Glomerular visceral epithelial cell (primary cell): ENCODE measurements around the gene LY9.

Experiments used
- DNase-seq: peaks from one replicate; pipeline ENCODE4 v3.0.0-alpha.2; 2016; ENCODE audit errors: extremely low spot score

Gene LY9

DNA sequence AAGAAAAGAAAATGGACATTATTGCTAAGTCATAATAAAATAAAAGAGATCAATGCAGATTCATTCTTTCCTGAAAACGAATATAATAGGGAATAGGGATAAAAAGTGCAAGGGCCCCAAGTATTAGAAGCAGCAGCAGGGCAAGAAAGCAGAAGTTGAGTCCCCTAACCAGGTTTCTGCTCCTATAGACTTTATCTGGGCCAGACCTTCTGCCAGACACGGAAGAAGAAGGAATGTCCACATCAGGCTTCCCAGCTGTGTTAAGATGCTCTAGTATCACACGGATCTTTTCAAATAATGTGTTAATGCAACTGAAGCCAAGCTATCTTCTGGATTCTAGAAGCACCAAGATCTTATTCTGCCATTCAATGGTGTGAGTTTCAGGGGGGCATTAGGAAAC is 39.8 kb downstream of the LY9 start:
- DNase-seq: no peak

DNA sequence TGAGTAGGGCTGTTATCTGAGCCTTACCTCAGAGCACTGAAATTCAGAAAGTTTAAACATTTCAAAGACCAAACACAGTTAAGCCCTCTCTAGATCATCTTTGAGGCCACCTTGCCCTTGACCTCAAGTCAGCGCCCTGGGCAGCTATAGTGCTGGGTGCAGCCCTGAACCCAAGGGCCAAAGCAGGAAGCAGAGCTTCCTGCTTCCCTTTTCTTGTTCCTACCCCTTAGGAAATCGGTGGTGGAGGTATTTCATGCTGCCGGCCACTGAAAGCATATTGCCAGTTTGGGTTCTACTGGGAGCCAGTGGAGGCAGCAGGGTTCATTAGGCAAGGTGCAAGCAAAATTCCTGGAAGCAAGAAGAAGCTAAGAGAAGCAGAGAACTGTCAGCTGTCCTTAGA is 40.6 kb downstream of the LY9 start:
- no peak for DNase-seq

DNA sequence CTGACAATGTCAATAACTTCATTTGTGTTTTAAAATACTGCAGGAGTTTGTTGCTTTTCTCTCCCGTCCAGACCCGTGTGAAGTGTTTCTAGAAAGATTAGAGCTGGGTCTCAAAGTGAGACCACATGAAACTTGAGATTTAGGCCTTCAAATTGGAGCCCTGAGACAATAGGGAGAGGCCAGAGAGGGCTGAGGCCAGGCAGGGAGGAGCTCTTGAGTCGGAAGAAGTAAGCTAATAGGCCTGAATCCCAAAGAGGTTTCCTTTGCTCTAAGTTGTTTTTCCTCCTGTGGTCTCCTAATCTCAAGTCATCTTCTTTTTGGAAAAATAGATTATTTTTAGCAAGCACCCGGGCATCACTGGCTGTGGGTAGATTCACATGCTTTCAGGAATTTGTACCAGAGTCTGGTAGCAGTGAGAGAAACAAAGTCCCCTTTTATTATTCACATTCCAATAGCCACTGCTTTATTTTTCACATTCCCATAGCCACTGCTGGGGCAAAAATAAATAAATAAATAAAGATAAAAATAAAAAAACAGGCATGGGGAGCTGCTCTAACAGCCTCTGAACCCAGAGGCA is 41.1 kb downstream of the LY9 start:
- no peak for DNase-seq

DNA sequence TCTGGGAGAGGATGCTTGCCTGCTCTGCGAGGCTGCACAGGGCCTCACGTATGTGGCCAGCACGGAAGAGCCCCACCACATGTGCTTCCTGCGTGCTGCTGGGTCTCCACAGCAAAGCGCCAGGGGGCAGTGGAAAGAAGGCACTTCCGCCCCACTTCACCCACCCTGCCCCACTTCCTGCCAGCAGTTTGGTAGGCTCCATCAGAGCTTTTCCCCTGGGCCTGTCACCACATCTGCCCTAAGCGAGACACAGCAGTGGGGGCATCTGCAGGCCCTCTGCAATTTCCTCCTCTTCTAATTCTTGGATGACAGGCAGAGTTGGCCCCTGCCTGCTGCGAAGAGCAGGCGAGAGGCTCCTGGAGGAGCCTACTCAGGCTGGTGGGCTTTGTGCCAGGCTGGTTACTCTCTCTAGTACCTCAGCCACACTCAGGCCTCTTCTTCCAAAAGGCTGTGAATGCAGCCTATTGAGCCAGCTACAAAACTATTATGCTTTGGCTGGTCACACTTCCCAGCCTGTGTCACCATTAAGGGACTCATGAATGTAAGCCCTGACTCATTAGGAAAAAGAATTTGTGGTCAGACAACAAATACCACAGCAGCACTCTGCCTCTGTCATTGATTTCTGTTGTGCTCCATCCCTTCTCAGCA is 41.7 kb downstream of the LY9 start:
- DNase-seq: no peak

DNA sequence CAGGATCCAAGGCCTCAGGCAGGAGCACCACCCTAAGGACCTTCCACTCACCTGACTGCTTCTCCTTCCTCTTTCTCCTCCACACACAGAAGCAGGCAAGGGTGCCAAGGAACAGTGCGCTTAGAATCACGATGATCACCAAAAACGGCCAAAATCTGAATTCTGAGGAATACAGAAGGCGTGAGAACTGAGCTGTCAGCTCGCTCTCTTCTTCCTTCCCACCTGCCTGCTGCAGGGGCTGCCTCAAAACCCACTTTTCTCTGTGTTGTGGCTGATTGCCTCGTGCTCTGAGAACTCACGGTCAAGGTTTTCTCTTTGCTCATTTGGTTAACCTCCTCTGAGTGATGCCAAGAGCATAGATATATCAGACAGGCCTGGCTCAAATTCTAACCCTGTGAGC is 42.9 kb downstream of the LY9 start:
- no peak for DNase-seq

DNA sequence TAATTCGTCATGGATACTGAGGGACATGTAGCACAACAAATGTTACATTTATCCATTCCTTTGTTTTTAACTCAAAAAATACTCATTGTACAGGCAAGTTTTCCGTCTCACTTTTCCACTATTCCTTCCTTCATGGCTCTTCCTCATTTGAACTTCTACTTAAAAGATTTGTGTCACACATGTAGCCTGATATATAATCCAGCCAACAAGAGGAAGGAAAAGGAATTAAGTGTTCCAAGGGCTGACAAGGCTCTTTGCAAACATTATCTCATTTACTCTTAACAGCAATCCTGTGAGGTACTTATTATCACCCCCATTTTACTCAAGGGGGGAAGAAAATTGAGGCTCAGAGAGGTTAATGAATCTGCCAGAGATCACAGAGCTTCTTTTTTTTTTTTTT is 43.8 kb downstream of the LY9 start:
- DNase-seq: no peak

DNA sequence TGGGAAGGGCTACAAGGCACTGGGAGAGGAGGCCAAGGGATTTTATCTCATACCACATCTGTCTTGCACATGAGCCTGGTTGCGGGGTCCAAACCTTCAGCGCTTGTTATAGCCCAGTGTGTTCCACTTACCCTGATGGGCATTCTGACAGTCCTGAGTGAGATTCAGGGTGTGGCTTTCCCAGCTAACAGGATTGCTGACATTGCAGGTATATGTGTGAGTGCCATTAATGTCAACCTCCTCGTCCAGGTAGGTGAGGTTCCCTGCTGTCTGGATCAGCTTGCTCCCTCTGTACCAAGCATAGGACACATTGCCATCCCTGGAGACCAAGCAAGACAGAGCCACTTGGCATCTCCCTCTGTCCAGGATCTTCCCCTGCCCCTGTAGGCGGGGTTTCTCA is 45.1 kb downstream of the LY9 start:
- DNase-seq: no peak

DNA sequence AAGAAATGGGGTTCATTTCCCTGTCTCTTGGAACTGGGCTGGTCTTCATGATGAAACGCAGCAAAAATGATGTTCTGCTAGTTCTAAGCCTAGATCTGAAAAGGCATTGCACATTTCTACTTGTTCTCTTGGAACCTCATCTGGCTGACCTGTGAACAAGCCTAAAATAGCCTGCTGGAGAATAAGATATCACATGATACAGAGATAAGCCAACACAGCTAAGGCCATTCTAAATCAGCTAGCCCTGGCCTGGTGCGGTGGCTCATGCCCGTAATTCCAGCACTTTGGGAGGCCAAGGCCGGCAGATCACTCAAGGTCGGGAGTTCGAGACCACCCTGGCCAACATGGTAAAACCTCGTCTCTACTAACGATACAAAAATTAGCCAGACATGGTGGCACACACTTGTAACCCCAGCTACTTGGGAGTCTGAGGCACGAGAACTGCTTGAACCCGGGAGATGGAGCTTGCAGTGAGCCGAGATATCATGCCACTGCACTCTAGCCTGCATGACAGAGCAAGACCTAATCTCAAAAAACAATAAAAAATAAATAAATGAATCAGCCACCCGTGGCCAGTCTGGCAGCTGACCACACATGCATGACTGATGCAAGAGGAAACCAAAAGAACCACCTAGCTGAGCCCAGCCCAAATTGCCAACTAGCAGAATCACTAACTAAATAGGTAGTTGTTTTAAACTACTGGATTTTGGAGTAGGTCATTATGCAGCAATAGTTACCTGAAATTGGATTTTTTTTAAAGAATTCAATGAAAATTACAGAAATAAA is 48.7 kb downstream of the LY9 start:
- no peak for DNase-seq

DNA sequence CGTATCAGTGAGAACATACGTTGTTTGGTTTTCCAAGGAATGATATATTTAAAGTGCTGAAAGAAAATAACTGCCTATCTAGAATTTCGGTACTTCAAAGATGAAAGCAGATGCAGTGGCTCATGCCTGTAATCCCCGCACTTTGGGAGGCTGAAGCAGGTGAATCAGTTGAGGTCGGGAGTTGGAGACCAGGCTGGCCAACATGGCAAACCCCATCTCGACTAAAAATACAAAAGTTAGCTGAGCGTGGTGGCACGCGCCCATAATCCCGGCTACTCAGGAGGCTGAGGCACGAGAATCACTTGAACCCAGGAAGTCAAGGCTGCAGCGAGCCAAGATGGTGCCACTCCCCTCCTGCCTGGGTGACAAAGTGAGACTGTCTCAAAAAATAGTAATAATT is 50.3 kb downstream of the LY9 start:
- DNase-seq: no peak

DNA sequence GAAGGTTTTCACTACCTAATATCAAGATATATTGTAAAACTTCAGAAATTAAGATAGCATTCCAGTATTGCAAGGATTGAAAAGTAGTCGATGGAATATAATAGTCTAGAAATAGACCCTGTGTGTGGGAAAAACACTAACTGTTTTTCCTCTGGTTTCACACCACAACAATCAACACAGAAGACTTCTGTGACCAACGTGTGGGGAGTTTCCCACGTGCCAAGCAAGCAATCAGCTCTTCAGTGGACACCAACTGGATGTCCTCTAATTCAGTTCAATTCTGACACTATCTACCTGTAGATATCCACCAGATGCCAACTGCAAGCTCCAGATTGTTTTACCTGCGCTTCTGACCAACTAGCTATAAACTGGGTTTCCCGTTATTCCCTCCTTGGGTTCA is 54.6 kb downstream of the LY9 start:
- DNase-seq: no peak

DNA sequence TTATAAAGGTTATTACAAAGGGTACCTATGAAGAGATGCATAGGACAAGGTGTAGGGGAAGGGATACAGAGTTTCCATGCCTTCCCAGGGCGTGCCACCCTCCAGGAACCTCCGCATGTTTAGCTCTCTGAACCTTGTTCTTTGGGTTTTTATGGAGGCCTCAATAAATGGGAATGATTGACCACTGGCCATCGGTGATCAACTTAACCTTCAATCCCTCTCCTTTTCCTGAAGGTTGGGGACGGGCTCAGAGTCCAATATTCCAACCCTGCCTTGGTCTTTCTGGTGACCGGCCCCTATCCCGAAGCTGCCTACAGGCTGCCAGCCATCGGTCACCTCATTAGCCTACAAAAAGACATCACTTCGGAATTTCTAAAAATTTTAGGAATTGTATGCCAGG is 55.0 kb downstream of the LY9 start:
- no peak for DNase-seq

DNA sequence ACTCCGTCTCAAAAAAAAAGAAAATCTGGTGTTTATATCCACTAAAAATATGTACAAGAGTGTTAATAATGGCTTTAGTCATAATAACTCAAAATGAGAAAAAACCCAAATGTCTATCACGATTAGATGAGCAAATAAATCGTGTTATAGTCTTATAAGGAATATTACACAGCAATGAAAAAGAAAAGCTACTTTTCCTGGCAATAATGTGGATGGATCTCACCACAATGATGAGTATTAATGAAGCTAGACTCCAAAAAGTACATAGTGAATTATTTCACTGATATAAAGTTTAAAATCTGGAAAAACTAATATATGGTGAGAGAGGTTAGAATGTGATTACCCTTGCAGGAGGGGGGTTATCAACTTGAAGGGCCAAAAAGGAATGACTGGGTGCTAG is 57.0 kb downstream of the LY9 start:
- DNase-seq: no peak

DNA sequence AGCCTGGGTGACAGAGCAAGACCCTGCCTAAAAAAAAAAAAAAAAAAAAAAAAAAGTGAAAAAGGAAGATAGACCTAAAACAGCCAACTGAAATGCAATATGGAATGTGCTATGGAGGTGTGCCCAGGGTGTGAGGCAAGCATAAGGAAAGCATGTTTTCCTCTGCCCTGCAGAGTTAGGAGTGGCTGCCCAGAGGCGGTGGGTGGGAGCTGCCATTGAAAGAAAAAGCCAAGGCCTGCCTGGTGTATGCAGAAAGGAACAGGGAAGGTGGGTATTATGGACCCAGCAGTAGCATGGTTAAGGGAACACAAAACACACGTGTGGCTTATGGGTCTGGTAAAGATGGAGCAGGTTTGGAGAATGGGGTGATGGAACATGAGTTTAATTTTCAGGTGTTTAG is 57.8 kb downstream of the LY9 start:
- no peak for DNase-seq

DNA sequence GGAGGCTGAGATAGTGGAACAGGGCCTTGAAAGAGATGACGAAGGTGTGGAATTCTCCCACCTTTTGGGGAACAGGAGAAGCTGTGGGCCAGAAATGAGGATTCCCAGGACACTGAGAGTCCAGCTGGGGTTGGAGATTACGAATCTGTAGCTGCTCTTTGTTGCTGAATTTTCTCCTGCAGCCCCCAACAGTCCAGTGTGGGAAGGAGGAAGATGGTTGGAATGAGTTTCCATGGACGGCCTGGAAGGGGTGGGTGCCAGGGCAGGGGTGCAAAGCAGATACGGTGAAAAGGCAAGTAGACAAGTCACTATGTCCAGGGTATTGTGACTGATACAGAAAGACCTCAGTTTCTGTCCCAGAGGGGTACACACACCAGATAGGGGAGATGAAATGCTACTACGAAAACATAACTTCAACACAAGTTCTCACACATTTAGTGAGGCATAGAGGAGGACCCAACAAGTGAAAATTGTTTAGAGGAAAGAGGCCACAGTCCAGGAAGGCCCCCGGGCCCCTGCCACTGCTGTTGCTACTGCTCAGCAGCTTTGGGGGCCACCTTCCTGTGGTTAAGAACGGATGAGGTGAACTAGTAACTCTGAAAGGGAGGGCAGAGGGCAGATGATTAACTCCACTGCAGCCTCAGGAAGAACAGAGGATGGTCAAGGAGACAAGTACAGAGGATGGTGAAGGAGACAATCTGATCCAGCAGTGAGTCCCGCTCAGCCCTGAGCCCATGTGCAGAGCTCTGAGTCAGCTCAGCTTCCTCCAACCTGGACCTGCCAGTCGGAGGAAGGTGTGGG is 59.4 kb downstream of the LY9 start:
- no peak for DNase-seq

DNA sequence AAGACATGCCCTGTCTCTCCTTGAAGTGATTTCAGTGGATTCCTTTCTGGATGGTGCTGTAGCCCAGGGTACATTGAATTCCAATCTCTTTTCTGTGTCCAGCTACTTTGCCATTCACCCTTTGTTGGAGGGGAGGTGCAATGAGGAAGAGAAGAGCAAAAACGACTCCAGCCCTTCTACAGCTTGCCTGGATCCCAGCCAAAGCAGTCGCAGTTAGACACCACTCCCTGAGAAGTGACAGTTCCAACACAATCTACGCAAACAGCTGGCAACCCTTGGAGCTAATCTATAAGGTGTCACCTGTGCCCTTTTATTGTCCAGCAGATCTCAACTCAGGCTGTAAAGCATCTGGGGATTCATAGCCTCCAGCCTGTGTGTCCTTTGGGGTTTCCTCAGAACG is 62.1 kb downstream of the LY9 start:
- DNase-seq: no peak

DNA sequence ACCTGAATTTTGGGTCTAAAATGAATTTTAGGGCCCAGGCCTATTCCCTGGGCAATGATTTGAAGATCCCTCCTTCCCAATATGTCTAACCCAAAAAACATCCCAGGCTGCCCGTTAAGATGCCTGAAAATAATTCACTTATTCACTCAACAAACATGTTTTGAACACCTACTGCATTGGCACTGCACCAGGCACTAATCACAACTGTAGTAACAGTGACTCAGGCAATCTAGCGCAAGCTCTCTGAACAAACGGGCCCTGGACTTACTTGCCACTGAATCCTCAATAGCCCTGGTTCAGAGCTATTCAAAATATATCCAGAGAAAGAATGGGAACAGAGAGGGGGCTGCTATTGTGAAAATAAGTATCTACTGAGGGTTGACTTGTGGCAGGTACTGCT is 62.5 kb downstream of the LY9 start:
- DNase-seq: no peak

DNA sequence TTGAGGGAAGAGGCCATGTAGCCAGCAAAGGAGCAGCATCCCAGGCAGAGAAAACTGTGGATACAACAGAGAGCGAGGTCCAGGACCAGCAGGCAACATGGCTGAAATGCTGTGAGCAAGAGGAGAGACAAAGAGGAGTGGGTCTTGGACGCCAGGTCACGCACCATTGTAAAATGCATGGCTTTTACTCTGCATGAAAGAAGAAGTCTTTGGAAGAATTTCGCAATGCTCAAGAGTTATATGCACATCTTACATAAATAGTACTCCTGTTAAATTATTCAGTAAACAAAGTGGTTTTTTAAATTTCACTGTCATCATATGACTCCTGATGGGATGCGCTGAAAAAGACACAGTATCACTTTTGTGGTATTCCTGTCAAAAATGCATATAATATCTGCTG is 63.2 kb downstream of the LY9 start:
- no peak for DNase-seq

DNA sequence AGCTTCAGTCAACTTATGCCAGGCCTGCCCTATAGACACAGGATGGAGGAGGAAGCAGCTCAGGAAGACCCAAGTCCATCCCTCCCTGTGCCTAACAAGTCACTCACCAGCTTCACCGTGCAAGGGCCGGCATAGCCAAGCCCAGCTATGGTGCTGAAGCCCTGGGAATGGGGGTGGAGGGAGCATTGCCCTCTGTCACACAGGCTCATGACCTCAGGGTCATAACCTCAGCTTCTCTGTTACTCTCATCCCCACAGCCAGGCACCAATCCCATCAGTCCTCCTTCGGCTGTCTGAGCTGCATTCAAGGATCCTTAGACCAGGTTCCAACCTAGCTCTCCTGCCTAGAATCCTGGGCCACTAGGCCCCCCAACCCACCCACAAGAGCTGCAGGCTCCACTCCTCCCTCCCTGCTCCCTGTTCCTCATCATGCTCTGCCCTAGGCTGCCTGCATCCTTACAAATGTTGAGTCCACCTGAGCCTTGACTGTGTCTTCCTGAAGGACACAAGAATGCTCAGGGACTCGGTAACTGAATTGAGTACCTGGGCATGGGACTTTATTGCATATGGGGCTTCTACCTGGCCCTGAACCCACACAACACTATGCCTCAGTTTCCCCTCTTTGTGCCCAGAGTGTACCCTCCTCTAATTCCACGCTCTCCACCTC is 65.0 kb downstream of the LY9 start:
- no peak for DNase-seq

DNA sequence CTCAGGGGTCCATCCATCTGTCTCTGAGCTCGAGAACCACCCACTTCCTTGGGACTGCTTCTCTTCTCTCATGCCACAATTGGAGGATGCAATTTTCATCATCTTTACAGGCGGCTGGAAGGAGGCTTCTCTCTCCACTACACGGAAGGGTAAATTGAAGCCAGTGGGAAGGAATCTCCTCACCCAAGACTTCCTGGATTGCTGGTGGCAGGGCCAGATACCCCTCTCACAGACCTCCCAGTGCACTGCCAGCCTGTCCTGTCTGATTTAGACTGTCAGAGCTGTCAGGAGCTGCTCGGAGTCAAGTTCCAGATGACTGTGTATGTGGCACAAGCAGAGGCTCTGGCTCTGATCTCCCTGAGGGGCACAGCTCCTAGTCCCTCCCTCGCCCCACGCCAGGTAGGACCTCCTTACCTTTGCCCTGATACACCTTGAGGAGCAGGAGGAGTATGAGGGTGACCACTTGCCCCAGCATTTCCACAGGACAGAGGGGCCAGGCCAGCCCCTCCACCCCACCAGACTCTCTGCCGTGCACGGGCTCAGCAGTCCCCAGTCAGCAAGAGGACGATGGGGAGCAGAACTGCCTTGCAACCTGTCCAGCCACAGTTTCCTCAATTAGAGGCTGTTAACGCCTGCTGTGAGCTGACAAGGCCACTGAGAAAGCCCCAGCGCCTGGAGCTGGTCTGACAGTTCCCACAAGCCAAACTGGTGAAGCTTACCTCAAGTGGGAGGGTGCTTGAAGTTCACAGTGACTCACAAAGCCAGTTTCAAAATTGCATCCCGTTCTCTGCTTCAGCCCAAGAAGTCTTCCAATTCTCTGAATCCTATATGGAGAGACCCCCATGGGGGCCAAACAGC is 66.5 kb downstream of the LY9 start, which contains the start of gene CD244:
CD244 (minus strand) TSS at position 685 of the 858 bp plus-strand sequence; CDS start at position 475, 210 bp downstream.
- no peak for DNase-seq

DNA sequence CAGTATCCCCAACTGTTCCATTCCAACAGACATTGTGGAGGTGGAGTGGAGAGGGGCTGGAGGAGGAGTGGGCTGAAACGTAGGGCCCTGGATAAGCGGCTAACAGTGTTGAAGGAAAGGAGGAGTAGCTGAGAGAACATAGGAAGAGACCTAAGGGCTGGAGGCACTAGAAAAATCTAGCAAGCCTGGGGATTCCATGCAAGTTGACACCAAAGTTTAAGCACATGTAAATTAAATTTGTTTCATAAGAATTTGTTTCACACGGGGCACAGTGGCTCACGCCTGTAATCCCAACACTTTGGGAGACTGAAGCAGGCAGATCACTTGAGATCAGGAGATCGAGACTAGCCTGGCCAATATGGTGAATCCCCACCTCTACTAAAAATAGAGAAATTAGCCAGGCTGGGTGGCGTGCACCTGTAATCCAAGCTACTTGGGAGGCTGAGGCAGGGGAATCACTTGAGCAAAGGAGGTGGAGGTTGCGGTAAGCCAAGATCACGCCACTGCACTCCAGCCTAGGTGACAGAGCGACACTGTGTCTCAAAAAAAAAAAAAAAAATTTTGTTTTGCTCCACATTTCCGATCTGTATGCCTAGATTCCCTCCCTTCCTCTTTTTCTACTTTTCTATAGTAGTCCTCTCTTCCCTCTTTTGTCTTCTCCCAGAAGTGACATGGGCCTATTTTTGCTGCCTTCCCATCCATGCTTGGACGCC is 67.2 kb downstream of the LY9 start:
- DNase-seq: no peak
